ENCODE data around the gene BRD1. TPM values are rescaled to one million over a fixed set of nuclear protein-coding genes. Genes with fewer than 3 reads are reported as not detected.

BRD1 gene
- 10 to 100 TPM; 33.4 to 51.3 (median 48.4) TPM for total RNA-seq
- long read RNA-seq, donor 1, full-length matches to known transcripts = 5 of 51 reads
- long read RNA-seq, donor 1, partial matches to known transcripts = 19 of 51 reads
- long read RNA-seq, donor 1, other reads (novel, unspliced or antisense) = 27 of 51 reads
- long read RNA-seq, donor 2, partial matches to known transcripts = 1 of 2 reads
- long read RNA-seq, donor 2, other reads (novel, unspliced or antisense) = 1 of 2 reads

- ATAC-seq (peak; percentile 82), DNase-seq (peak; percentile 74 to 82 (median 76))
- no peak for TF ChIP-seq CTCF (IDR thresholded peaks at IDR 0.05)
- Histone ChIP-seq H3K4me3 (peak within 1 kb of the TSS; percentile 61), H3K36me3 (ENCODE audit: low read depth) (peaks cover 6% of the 10 kb centered on the region), H3K9me3 (no peaks in the 10 kb centered on the region), H3K4me1 (ENCODE audit: low read depth) (peaks cover 21% of the 10 kb centered on the region)
- intact Hi-C loops (cut with DNase I, micrococcal nuclease) = no loop called here
Observed at GRCh38 chr22:49827853-49828598, at the start of gene BRD1. TSS of gene BRD1 (minus strand) at chr22:49827873. CDS start at chr22:49824317, 3,556 bp downstream.

- Histone ChIP-seq H3K4me3 (no peak overlapping the region), H3K36me3 (ENCODE audit: low read depth) (no peaks in the 10 kb centered on the region), H3K4me1 (ENCODE audit: low read depth) (no peaks in the 10 kb centered on the region), H3K9me3 (peaks cover 13% of the 10 kb centered on the region)
- no peak for TF ChIP-seq CTCF (IDR thresholded peaks at IDR 0.05)
- no peak for ATAC-seq
- DNase-seq = no peak
- intact Hi-C loops (cut with DNase I, micrococcal nuclease) = no loop called here
Observed at GRCh38 chr22:49873228-49873940, 45.7 kb upstream of the BRD1 start.

GRCh38 chr22:49872347-49872746 is 44.7 kb upstream of the BRD1 start:
- H3K36me3 ChIP-seq (ENCODE audit: low read depth) = no peaks in the 10 kb centered on the region
- no peaks in the 10 kb centered on the region for H3K4me1 ChIP-seq (ENCODE audit: low read depth)
- intact Hi-C loops (cut with DNase I, micrococcal nuclease) = no loop called here
- no peak overlapping the region for H3K4me3 ChIP-seq
- H3K9me3 ChIP-seq = peaks cover 13% of the 10 kb centered on the region
- TF ChIP-seq CTCF (IDR thresholded peaks at IDR 0.05) = no peak
- DNase-seq = no peak
- ATAC-seq = no peak

GRCh38 chr22:49871482-49871881 is 43.8 kb upstream of the BRD1 start:
- Histone ChIP-seq H3K4me1 (ENCODE audit: low read depth) (no peaks in the 10 kb centered on the region), H3K4me3 (no peak overlapping the region), H3K9me3 (peaks cover 19% of the 10 kb centered on the region), H3K36me3 (ENCODE audit: low read depth) (no peaks in the 10 kb centered on the region)
- TF ChIP-seq CTCF (IDR thresholded peaks at IDR 0.05) = no peak
- DNase-seq (no peak), ATAC-seq (no peak)
- intact Hi-C loops (cut with DNase I, micrococcal nuclease) = no loop called here

- Histone ChIP-seq H3K4me3 (no peak overlapping the region), H3K36me3 (ENCODE audit: low read depth) (no peaks in the 10 kb centered on the region), H3K4me1 (ENCODE audit: low read depth) (no peaks in the 10 kb centered on the region), H3K9me3 (peaks cover 32% of the 10 kb centered on the region)
- TF ChIP-seq CTCF (IDR thresholded peaks at IDR 0.05) = no peak
- intact Hi-C loops (cut with DNase I, micrococcal nuclease) = no loop called here
- ATAC-seq (peak; percentile 18), DNase-seq (no peak)
Observed at GRCh38 chr22:49869845-49870712, 42.4 kb upstream of the BRD1 start.

All from mucosa of descending colon (tissue), 3 donors.